HepG2 (cell line): ENCODE measurements around the gene PFAS. TPM values are rescaled to one million over a fixed set of nuclear protein-coding genes. Genes with fewer than 3 reads are reported as not detected.

Experiments
- CREBL2 ChIP-seq: sonication (generic); formaldehyde crosslinking; IDR thresholded peaks from 2 replicates; pipeline ENCODE4 v1.8.1; 2023; ENCODE audit warnings: missing genetic modification reagents, mild to moderate bottlenecking, borderline replicate concordance
- GATAD1 ChIP-seq: IDR thresholded peaks from 2 replicates; pipeline ENCODE4 v1.6.1; 2016; ENCODE audit warnings: missing genetic modification reagents, missing compliant biosample characterization
- MAFG ChIP-seq: sonication (generic); formaldehyde crosslinking; IDR thresholded peaks from 2 replicates; pipeline ENCODE4 v1.5.1; 2020; ENCODE audit warnings: mild to moderate bottlenecking, missing genetic modification reagents
- NCOA2 ChIP-seq: sonication (generic); formaldehyde crosslinking; IDR thresholded peaks from 2 replicates; pipeline ENCODE4 v1.8.0; 2022; ENCODE audit warnings: inconsistent platforms
- ONECUT2 ChIP-seq: sonication (generic); formaldehyde crosslinking; IDR thresholded peaks from 2 replicates; pipeline ENCODE4 v1.4.0; 2020; ENCODE audit warnings: missing genetic modification reagents
- RARA ChIP-seq: IDR thresholded peaks from 2 replicates; pipeline ENCODE4 v1.6.1; 2016; ENCODE audit warnings: missing genetic modification reagents, missing compliant biosample characterization
- RXRB ChIP-seq: IDR thresholded peaks from 2 replicates; pipeline ENCODE4 v1.6.1; 2016; ENCODE audit warnings: borderline replicate concordance, missing genetic modification reagents, missing compliant biosample characterization
- SAP130 ChIP-seq: IDR thresholded peaks from 2 replicates; pipeline ENCODE4 v1.6.1; 2016; ENCODE audit warnings: low read depth
- SKI ChIP-seq: fragments of 450-650 bp; IDR thresholded peaks from one replicate; pipeline ENCODE4 v1.6.1; 2018; ENCODE audit warnings: mild to moderate bottlenecking; ENCODE audit not compliant: partially characterized antibody
- SRSF9 ChIP-seq: fragments of 200-400 bp; formaldehyde crosslinking; IDR thresholded peaks from 2 replicates; pipeline ENCODE4 v1.6.1; 2018; ENCODE audit warnings: borderline replicate concordance, mild to moderate bottlenecking, low read depth, low read length; ENCODE audit not compliant: insufficient read depth, poor library complexity, severe bottlenecking
- THRA ChIP-seq: sonication (generic); formaldehyde crosslinking; IDR thresholded peaks from 2 replicates; pipeline ENCODE4 v1.4.0; 2020; ENCODE audit warnings: missing genetic modification reagents, borderline replicate concordance
- ZFP36 ChIP-seq: fragments of 150-350 bp; IDR thresholded peaks from 2 replicates; pipeline ENCODE4 v1.6.1; 2018; ENCODE audit warnings: borderline replicate concordance, low read length, low read depth; ENCODE audit not compliant: partially characterized antibody
- ZNF615 ChIP-seq: sonication (generic); formaldehyde crosslinking; IDR thresholded peaks from 2 replicates; pipeline ENCODE4 v1.5.0; 2020; ENCODE audit warnings: mild to moderate bottlenecking, missing genetic modification reagents, borderline replicate concordance
- ZNF800 ChIP-seq: sonication (generic); formaldehyde crosslinking; IDR thresholded peaks from 2 replicates; pipeline ENCODE4 v1.4.0; 2020; ENCODE audit warnings: missing genetic modification reagents
- polyA plus RNA-seq, 8 experiments: library from polyadenylated mRNA; depleted of rRNA in 3 of 8; stranded (reverse) in 7 of 8; unstranded in 1 of 8; fragments of >200 nt; fragmentation: Illumina TruSeq in 4 of 8; extraction: Trizol in 4 of 8; gene quantifications; 2 replicates each; pipeline versions ENCODE4 v1.2.1 to v1.2.3, GENCODE V29; 2011 to 2016; ENCODE audit warnings: low read depth in 4 of 8, missing spikeins in 1 of 8, mixed read lengths in 1 of 8; ENCODE audit not compliant: insufficient read depth in 1 of 8
- total RNA-seq, 5 experiments: library from RNA; depleted of rRNA; stranded (reverse); fragments of >200 nt; fragmentation: Illumina TruSeq; extraction: Trizol; gene quantifications; 2 replicates each; pipeline ENCODE4 v1.2.3, GENCODE V29; 2016; ENCODE audit warnings: low read depth in 1 of 5
- TF ChIP-seq, protein P1 (sequence below): IDR thresholded peaks from 2 replicates; pipeline ENCODE4 v1.6.1; 2016
- TF ChIP-seq, protein P2 (sequence below): sonication (generic); formaldehyde crosslinking; conservative IDR thresholded peaks from 2 replicates; pipeline ENCODE4 v1.8.0; 2022; ENCODE audit warnings: mild to moderate bottlenecking, moderate library complexity, missing genetic modification reagents
- TF ChIP-seq, protein P3 (sequence below): sonication (generic); formaldehyde crosslinking; conservative IDR thresholded peaks from 2 replicates; pipeline ENCODE4 v1.4.0; 2020; ENCODE audit warnings: mild to moderate bottlenecking, missing genetic modification reagents, moderate library complexity

The PFAS gene
- total and polyA plus RNA-seq, 2 of the 13 experiments (the other 11 are each of a cell fraction or from before 2014, with no cell fraction given), result 49.4 to 58.2 TPM

DNA sequence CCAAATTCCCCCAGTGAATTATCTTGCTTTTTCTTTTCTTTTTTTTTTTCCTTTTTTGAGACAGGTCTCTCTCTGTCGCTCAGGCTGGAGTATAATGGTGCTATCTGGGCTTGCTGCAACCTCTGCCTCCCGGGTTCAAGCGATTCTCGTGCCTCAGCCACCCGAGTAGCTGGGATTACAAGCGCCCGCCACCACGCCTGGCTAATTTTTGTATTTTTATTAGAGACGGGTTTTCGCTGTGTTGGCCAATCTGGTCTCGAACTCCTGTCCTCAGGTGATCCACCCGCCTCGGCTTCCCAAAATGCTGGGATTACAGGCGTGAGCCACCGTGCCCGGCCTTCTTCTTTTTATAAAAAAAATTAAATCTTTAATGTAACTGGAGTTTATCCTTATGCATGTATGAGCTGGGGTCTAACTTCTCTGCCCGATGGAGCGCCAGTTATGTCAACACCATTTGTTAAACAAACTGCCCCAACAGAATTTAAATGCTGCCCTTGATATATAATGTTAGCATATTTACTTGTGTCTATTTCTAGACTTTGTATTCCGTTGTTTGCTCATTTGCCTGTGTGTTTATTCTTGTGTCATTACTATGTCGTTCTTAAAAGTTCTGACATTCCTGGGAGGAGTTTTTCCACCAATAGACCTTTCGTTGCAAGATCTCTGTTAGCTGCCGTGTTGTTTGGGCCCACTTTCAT, 38.2 kb upstream of the PFAS start (continued):
- TF ChIP-seq THRA (CRISPR knock-in tag) (peak; percentile 79; the same call in 1 of the 2 replicates), RXRB (CRISPR knock-in tag) (peak; percentile 45; the same call in 1 of the 2 replicates), SRSF9 (no peak), MAFG (CRISPR knock-in tag) (no peak), GATAD1 (CRISPR knock-in tag) (no peak), RARA (peak; percentile 66), CREBL2 (CRISPR knock-in tag) (no peak), ZNF800 (CRISPR knock-in tag) (no peak), NCOA2 (peak; percentile 69), SAP130 (CRISPR knock-in tag) (peak; percentile 64), ZNF615 (no peak), ZFP36 (peak; percentile 39), ONECUT2 (CRISPR knock-in tag) (0 out of 2 replicates have a peak, but pooled peaks have one; percentile 1), SKI (peak; percentile 75)
- TF ChIP-seq, protein P1, sequence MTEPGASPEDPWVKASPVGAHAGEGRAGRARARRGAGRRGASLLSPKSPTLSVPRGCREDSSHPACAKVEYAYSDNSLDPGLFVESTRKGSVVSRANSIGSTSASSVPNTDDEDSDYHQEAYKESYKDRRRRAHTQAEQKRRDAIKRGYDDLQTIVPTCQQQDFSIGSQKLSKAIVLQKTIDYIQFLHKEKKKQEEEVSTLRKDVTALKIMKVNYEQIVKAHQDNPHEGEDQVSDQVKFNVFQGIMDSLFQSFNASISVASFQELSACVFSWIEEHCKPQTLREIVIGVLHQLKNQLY (CRISPR knock-in tag), result no peak
- TF ChIP-seq, protein P2, sequence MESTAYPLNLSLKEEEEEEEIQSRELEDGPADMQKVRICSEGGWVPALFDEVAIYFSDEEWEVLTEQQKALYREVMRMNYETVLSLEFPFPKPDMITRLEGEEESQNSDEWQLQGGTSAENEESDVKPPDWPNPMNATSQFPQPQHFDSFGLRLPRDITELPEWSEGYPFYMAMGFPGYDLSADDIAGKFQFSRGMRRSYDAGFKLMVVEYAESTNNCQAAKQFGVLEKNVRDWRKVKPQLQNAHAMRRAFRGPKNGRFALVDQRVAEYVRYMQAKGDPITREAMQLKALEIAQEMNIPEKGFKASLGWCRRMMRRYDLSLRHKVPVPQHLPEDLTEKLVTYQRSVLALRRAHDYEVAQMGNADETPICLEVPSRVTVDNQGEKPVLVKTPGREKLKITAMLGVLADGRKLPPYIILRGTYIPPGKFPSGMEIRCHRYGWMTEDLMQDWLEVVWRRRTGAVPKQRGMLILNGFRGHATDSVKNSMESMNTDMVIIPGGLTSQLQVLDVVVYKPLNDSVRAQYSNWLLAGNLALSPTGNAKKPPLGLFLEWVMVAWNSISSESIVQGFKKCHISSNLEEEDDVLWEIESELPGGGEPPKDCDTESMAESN, result no peak
- TF ChIP-seq, protein P3, sequence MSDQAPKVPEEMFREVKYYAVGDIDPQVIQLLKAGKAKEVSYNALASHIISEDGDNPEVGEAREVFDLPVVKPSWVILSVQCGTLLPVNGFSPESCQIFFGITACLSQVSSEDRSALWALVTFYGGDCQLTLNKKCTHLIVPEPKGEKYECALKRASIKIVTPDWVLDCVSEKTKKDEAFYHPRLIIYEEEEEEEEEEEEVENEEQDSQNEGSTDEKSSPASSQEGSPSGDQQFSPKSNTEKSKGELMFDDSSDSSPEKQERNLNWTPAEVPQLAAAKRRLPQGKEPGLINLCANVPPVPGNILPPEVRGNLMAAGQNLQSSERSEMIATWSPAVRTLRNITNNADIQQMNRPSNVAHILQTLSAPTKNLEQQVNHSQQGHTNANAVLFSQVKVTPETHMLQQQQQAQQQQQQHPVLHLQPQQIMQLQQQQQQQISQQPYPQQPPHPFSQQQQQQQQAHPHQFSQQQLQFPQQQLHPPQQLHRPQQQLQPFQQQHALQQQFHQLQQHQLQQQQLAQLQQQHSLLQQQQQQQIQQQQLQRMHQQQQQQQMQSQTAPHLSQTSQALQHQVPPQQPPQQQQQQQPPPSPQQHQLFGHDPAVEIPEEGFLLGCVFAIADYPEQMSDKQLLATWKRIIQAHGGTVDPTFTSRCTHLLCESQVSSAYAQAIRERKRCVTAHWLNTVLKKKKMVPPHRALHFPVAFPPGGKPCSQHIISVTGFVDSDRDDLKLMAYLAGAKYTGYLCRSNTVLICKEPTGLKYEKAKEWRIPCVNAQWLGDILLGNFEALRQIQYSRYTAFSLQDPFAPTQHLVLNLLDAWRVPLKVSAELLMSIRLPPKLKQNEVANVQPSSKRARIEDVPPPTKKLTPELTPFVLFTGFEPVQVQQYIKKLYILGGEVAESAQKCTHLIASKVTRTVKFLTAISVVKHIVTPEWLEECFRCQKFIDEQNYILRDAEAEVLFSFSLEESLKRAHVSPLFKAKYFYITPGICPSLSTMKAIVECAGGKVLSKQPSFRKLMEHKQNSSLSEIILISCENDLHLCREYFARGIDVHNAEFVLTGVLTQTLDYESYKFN, result peak; percentile 59
